Measurements from ENCODE around the gene PRND. TPM values are rescaled to one million over a fixed set of nuclear protein-coding genes. Genes with fewer than 3 reads are reported as not detected.

PRND gene
- total and polyA plus RNA-seq, 2 of the 8 experiments (the other 6 are each of a cell fraction or from before 2014, with no cell fraction given) = 0.09 to 0.11 TPM

GRCh38 chr20:4764805-4765204, 43.1 kb downstream of the PRND start:
- no peak overlapping the region for H2BK20ac ChIP-seq (ENCODE audit: low read length)
- no peak overlapping the region for H3K18ac ChIP-seq (ENCODE audit: extremely low read depth, low read length)
- DNase-seq (ENCODE audit: low read depth in 1 of 2, low spot score in 2 of 2) (no peak), FAIRE-seq (no peak)
- no peak overlapping the region for H3K56ac ChIP-seq (replicated peaks; ENCODE audit: insufficient read length, low read depth, low read length)
- H3K9me3 ChIP-seq (ENCODE audit: insufficient read depth in 2 of 2, low read depth in 1 of 2, low read length in 1 of 2) = no peaks in the 10 kb centered on the region
- H3K79me2 ChIP-seq (ENCODE audit: control insufficient read depth in 1 of 2, insufficient read depth in 2 of 2, low read length in 2 of 2) = no peaks in the 10 kb centered on the region
- peaks cover 2 to 15% (median 11%) of the 10 kb centered on the region in 4 experiments; a peak in 6 of 7 replicates for H3K27me3 ChIP-seq (replicated peaks in 1 of 4; ENCODE audit: control insufficient read depth in 3 of 4, extremely low read depth in 1 of 4, insufficient read depth in 3 of 4, low read length in 3 of 4)
- H2BK120ac ChIP-seq (replicated peaks; ENCODE audit: low read depth, low read length) = no peak overlapping the region
- no peak overlapping the region for H2BK5ac ChIP-seq (ENCODE audit: low read depth, low read length)
- H2AK5ac ChIP-seq (ENCODE audit: low read depth, low read length) = no peak overlapping the region
- no peak overlapping the region for H2BK15ac ChIP-seq (ENCODE audit: low read length)
- H4K5ac ChIP-seq (ENCODE audit: insufficient read length, low read depth, low read length) = no peak overlapping the region
- H3K23me2 ChIP-seq (ENCODE audit: low read depth, low read length) = peaks cover 2% of the 10 kb centered on the region
- ChIA-PET POLR2A (ENCODE audit: partially characterized antibody) (no interaction called here), CTCF (ENCODE audit: partially characterized antibody) (no interaction called here)
- 46% methylated on average over 1 of the region's 1 CpG; no CpG with 5 or more reads in 1 of the 2 experiments for WGBS, 2 experiments (ENCODE audit: extremely low coverage in 1 of 2, insufficient coverage in 1 of 2, insufficient read length in 1 of 2, insufficient replicate concordance in 2 of 2, low coverage in 1 of 2, low lambda C conversion rate in 2 of 2, missing lambda C conversion rate in 1 of 2)
- H2AFZ ChIP-seq (ENCODE audit: low read length) = no peak overlapping the region
- no peak overlapping the region for H2BK12ac ChIP-seq (ENCODE audit: low read depth, low read length)
- H3K23ac ChIP-seq (ENCODE audit: insufficient read length) = no peak overlapping the region
- no peaks in the 10 kb centered on the region for H4K20me1 ChIP-seq (replicated peaks in 1 of 2; ENCODE audit: control insufficient read depth in 1 of 2, insufficient read depth in 2 of 2, low read length in 2 of 2)
- no peak overlapping the region for H4K91ac ChIP-seq (replicated peaks; ENCODE audit: insufficient read length, low read length)
- no peaks in the 10 kb centered on the region for H3K79me1 ChIP-seq (ENCODE audit: low read depth, low read length)
- no peak overlapping the region for H3K14ac ChIP-seq (ENCODE audit: insufficient read length)
- H3K4me3 ChIP-seq (ENCODE audit: extremely low read depth in 1 of 4, insufficient read depth in 2 of 4, low read depth in 3 of 4, low read length in 4 of 4) = no peak overlapping the region
- no peak overlapping the region for H3K4me2 ChIP-seq (ENCODE audit: insufficient read depth in 1 of 2, low read depth in 2 of 2, low read length in 2 of 2)
- no peak overlapping the region for H3K9ac ChIP-seq (replicated peaks in 1 of 4; ENCODE audit: extremely low read depth in 1 of 4, low read depth in 3 of 4, low read length in 3 of 4)
- H3K4ac ChIP-seq (replicated peaks; ENCODE audit: insufficient read length, low read depth, low read length) = no peak overlapping the region
- H3K27ac ChIP-seq (ENCODE audit: low read depth, low read length) = no peak overlapping the region
- H3K36me3 ChIP-seq (ENCODE audit: control insufficient read depth in 2 of 4, insufficient read depth in 4 of 4, low read length in 3 of 4) = no peaks in the 10 kb centered on the region
- H4K8ac ChIP-seq (ENCODE audit: extremely low read depth, insufficient read depth, low read length) = no peak overlapping the region
- H3K4me1 ChIP-seq (replicated peaks in 1 of 4; ENCODE audit: control insufficient read depth in 3 of 4, insufficient read depth in 4 of 4, low read length in 3 of 4) = peaks cover 0 to 2% (median 0%) of the 10 kb centered on the region in 4 experiments; a peak in 3 of 7 replicates
- TF ChIP-seq E2F6 (IDR thresholded peaks at IDR 0.05) (no peak), NRF1 (IDR thresholded peaks at IDR 0.05; ENCODE audit: low read depth, low read length) (no peak), SIX5 (IDR thresholded peaks at IDR 0.05; ENCODE audit: low read depth, low read length) (no peak), GTF2F1 (IDR thresholded peaks at IDR 0.05; ENCODE audit: borderline replicate concordance, low read depth, low read length) (no peak), TEAD4 (IDR thresholded peaks at IDR 0.05; ENCODE audit: low read depth, low read length) (no peak), SP4 (IDR thresholded peaks at IDR 0.05; ENCODE audit: low read length) (no peak), BRCA1 (IDR thresholded peaks at IDR 0.05; ENCODE audit: low read depth, low read length) (no peak), MAFK (IDR thresholded peaks at IDR 0.05; ENCODE audit: low read depth, low read length) (no peak), POLR2AphosphoS5 (IDR thresholded peaks at IDR 0.05; ENCODE audit: low read depth, low read length) (no peak), SRF (IDR thresholded peaks at IDR 0.05; ENCODE audit: low read depth, low read length) (no peak), BACH1 (IDR thresholded peaks at IDR 0.05; ENCODE audit: low read length) (no peak), SIN3A (conservative IDR thresholded peaks at IDR 0.05 in 1 of 2, IDR thresholded peaks at IDR 0.05 in 1 of 2; ENCODE audit: low read depth in 1 of 2, low read length in 2 of 2) (no peak), HDAC2 (IDR thresholded peaks at IDR 0.05; ENCODE audit: borderline replicate concordance in 1 of 2, low read depth in 2 of 2, low read length in 2 of 2) (no peak)
- TF ChIP-seq, protein P1, sequence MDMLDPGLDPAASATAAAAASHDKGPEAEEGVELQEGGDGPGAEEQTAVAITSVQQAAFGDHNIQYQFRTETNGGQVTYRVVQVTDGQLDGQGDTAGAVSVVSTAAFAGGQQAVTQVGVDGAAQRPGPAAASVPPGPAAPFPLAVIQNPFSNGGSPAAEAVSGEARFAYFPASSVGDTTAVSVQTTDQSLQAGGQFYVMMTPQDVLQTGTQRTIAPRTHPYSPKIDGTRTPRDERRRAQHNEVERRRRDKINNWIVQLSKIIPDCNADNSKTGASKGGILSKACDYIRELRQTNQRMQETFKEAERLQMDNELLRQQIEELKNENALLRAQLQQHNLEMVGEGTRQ (IDR thresholded peaks at IDR 0.05; ENCODE audit: low read length) = no peak
